IPS-15b (cell line): ENCODE measurements around the gene ARL15.

Source experiments
- H3K27me3 ChIP-seq: one replicate; pipeline ENCODE4 v1.6.1; 2013; ENCODE audit warnings: low read length; ENCODE audit not compliant: control insufficient read depth, insufficient read depth
- H3K36me3 ChIP-seq: one replicate; pipeline ENCODE4 v1.6.1; 2013; ENCODE audit warnings: low read length; ENCODE audit not compliant: control insufficient read depth, insufficient read depth
- H3K4me1 ChIP-seq: one replicate; pipeline ENCODE4 v1.6.1; 2013; ENCODE audit warnings: mild to moderate bottlenecking, low read length; ENCODE audit not compliant: control insufficient read depth, insufficient read depth
- H3K4me3 ChIP-seq: one replicate; pipeline ENCODE4 v1.5.1; 2013; ENCODE audit warnings: low read depth, low read length
- H3K9ac ChIP-seq: one replicate; pipeline ENCODE4 v1.6.1; 2013; ENCODE audit warnings: low read depth, mild to moderate bottlenecking, low read length
- H3K9me3 ChIP-seq: one replicate; pipeline ENCODE4 v1.6.1; 2013; ENCODE audit warnings: mild to moderate bottlenecking, low read length; ENCODE audit not compliant: control insufficient read depth, insufficient read depth

The ARL15 gene

GRCh38 chr5:54024466-54024865, 285.9 kb downstream of the ARL15 start:
- H3K9ac ChIP-seq: no peak overlapping the region
- H3K27me3 ChIP-seq: no peaks in the 10 kb centered on the region
- no peaks in the 10 kb centered on the region for H3K36me3 ChIP-seq
- peaks cover 12% of the 10 kb centered on the region for H3K4me1 ChIP-seq
- no peaks in the 10 kb centered on the region for H3K9me3 ChIP-seq
- no peak overlapping the region for H3K4me3 ChIP-seq

- peaks cover 30% of the 10 kb centered on the region for H3K4me1 ChIP-seq
- H3K9ac ChIP-seq: no peak overlapping the region
- no peaks in the 10 kb centered on the region for H3K27me3 ChIP-seq
- H3K36me3 ChIP-seq: no peaks in the 10 kb centered on the region
- H3K4me3 ChIP-seq: no peak overlapping the region
- H3K9me3 ChIP-seq: no peaks in the 10 kb centered on the region
Measured at GRCh38 chr5:54022223-54022622, 288.1 kb downstream of the ARL15 start.

GRCh38 chr5:54021431-54022164, 288.8 kb downstream of the ARL15 start:
- Histone ChIP-seq H3K4me3 (no peak overlapping the region), H3K4me1 (peaks cover 36% of the 10 kb centered on the region), H3K27me3 (no peaks in the 10 kb centered on the region), H3K9me3 (no peaks in the 10 kb centered on the region), H3K9ac (no peak overlapping the region), H3K36me3 (no peaks in the 10 kb centered on the region)

GRCh38 chr5:54018438-54018837, 291.9 kb downstream of the ARL15 start:
- Histone ChIP-seq H3K27me3 (no peaks in the 10 kb centered on the region), H3K4me1 (peaks cover 46% of the 10 kb centered on the region), H3K36me3 (no peaks in the 10 kb centered on the region), H3K9ac (no peak overlapping the region), H3K4me3 (no peak overlapping the region), H3K9me3 (peaks cover 5% of the 10 kb centered on the region)

- no peak overlapping the region for H3K4me3 ChIP-seq
- peaks cover 46% of the 10 kb centered on the region for H3K4me1 ChIP-seq
- no peaks in the 10 kb centered on the region for H3K36me3 ChIP-seq
- H3K9ac ChIP-seq: peak overlapping the region; percentile 37
- H3K9me3 ChIP-seq: peaks cover 5% of the 10 kb centered on the region
- no peaks in the 10 kb centered on the region for H3K27me3 ChIP-seq
Measured at GRCh38 chr5:54017580-54017979, 292.8 kb downstream of the ARL15 start.

GRCh38 chr5:54013556-54014194, 296.7 kb downstream of the ARL15 start:
- Histone ChIP-seq H3K9me3 (peaks cover 5% of the 10 kb centered on the region), H3K36me3 (no peaks in the 10 kb centered on the region)

GRCh38 chr5:54009828-54010227, 300.5 kb downstream of the ARL15 start:
- Histone ChIP-seq H3K9ac (no peak overlapping the region), H3K36me3 (no peaks in the 10 kb centered on the region), H3K4me3 (no peak overlapping the region), H3K4me1 (peaks cover 31% of the 10 kb centered on the region), H3K9me3 (peaks cover 5% of the 10 kb centered on the region), H3K27me3 (no peaks in the 10 kb centered on the region)

More at GRCh38 chr5:54013556-54014194, 296.7 kb downstream of the ARL15 start:
- Histone ChIP-seq H3K27me3 (no peaks in the 10 kb centered on the region), H3K4me3 (no peak overlapping the region), H3K9ac (no peak overlapping the region), H3K4me1 (peaks cover 42% of the 10 kb centered on the region)

- Histone ChIP-seq H3K4me3 (no peak overlapping the region), H3K9ac (peak overlapping the region; percentile 50), H3K9me3 (peaks cover 5% of the 10 kb centered on the region), H3K4me1 (peaks cover 31% of the 10 kb centered on the region), H3K27me3 (no peaks in the 10 kb centered on the region), H3K36me3 (no peaks in the 10 kb centered on the region)
Measured at GRCh38 chr5:54009357-54009756, 301.0 kb downstream of the ARL15 start.

- Histone ChIP-seq H3K9ac (no peak overlapping the region), H3K9me3 (no peaks in the 10 kb centered on the region), H3K27me3 (no peaks in the 10 kb centered on the region), H3K4me3 (no peak overlapping the region), H3K36me3 (no peaks in the 10 kb centered on the region), H3K4me1 (peaks cover 31% of the 10 kb centered on the region)
Measured at GRCh38 chr5:54007827-54008777, 302.3 kb downstream of the ARL15 start.

GRCh38 chr5:54004697-54005096, 305.7 kb downstream of the ARL15 start:
- Histone ChIP-seq H3K36me3 (no peaks in the 10 kb centered on the region), H3K4me3 (no peak overlapping the region), H3K27me3 (no peaks in the 10 kb centered on the region), H3K4me1 (peaks cover 25% of the 10 kb centered on the region), H3K9me3 (no peaks in the 10 kb centered on the region), H3K9ac (no peak overlapping the region)

- no peaks in the 10 kb centered on the region for H3K27me3 ChIP-seq
- peaks cover 15% of the 10 kb centered on the region for H3K4me1 ChIP-seq
- H3K9ac ChIP-seq: no peak overlapping the region
- H3K9me3 ChIP-seq: no peaks in the 10 kb centered on the region
- no peak overlapping the region for H3K4me3 ChIP-seq
- H3K36me3 ChIP-seq: no peaks in the 10 kb centered on the region
Measured at GRCh38 chr5:54002779-54003178, 307.6 kb downstream of the ARL15 start.
